ENCODE results near the gene TRPM8.

TRPM8 gene

DNA sequence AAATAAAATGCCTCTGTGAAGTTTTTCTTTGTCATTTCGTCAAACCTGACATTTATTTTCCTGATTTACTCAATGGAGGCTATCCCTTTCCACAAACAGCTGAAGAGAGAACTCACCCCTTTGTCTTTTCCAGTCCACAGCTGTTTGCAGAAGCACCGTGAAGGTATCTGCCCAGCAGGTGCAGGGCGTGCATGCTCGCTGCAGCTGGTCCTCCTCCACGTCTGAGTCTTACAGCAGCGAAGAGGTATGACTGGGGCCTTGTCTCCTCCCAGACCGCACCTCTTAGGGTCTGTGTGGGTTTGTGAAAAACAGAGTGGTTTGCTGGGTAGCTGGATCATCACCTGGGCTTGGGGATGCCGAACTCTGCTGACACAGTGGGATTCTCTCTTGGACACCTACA is 143.1 kb downstream of the TRPM8 start:
- no peaks in the 10 kb centered on the region for H4K20me1 ChIP-seq (ENCODE audit: insufficient read depth, low read length)
- no peaks in the 10 kb centered on the region for H3K9me3 ChIP-seq (ENCODE audit: insufficient read depth, low read length, severe bottlenecking)
- H3K27me3 ChIP-seq (ENCODE audit: insufficient read depth, low read length, poor library complexity), result peaks cover 7% of the 10 kb centered on the region
- no peak overlapping the region for H3K4me2 ChIP-seq (ENCODE audit: insufficient read depth, low read length)
- DNase-seq, result no peak
- H3K4me1 ChIP-seq (ENCODE audit: insufficient read depth, low read length), result no peaks in the 10 kb centered on the region
- no peak for TF ChIP-seq EZH2 (IDR thresholded peaks at IDR 0.05; ENCODE audit: borderline replicate concordance, low read depth, low read length, severe bottlenecking)
- TF ChIP-seq, protein P1, sequence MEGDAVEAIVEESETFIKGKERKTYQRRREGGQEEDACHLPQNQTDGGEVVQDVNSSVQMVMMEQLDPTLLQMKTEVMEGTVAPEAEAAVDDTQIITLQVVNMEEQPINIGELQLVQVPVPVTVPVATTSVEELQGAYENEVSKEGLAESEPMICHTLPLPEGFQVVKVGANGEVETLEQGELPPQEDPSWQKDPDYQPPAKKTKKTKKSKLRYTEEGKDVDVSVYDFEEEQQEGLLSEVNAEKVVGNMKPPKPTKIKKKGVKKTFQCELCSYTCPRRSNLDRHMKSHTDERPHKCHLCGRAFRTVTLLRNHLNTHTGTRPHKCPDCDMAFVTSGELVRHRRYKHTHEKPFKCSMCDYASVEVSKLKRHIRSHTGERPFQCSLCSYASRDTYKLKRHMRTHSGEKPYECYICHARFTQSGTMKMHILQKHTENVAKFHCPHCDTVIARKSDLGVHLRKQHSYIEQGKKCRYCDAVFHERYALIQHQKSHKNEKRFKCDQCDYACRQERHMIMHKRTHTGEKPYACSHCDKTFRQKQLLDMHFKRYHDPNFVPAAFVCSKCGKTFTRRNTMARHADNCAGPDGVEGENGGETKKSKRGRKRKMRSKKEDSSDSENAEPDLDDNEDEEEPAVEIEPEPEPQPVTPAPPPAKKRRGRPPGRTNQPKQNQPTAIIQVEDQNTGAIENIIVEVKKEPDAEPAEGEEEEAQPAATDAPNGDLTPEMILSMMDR (IDR thresholded peaks at IDR 0.05; ENCODE audit: borderline replicate concordance, extremely low read depth, low read length, poor library complexity, severe bottlenecking), result no peak
- H3K36me3 ChIP-seq (ENCODE audit: insufficient read depth, low read length), result no peaks in the 10 kb centered on the region
- H3K79me2 ChIP-seq (ENCODE audit: insufficient read depth, low read length), result no peaks in the 10 kb centered on the region
- H3K27ac ChIP-seq (ENCODE audit: low read length), result no peak overlapping the region
- no peak overlapping the region for H2AFZ ChIP-seq (ENCODE audit: low read depth, low read length)
- H3K4me3 ChIP-seq (ENCODE audit: low read depth in 1 of 2, low read length in 2 of 2), result no peak overlapping the region
- ATAC-seq (ENCODE audit: insufficient read depth, low read depth), result no peak
- H3K9ac ChIP-seq (ENCODE audit: low read depth, low read length), result no peak overlapping the region

DNA sequence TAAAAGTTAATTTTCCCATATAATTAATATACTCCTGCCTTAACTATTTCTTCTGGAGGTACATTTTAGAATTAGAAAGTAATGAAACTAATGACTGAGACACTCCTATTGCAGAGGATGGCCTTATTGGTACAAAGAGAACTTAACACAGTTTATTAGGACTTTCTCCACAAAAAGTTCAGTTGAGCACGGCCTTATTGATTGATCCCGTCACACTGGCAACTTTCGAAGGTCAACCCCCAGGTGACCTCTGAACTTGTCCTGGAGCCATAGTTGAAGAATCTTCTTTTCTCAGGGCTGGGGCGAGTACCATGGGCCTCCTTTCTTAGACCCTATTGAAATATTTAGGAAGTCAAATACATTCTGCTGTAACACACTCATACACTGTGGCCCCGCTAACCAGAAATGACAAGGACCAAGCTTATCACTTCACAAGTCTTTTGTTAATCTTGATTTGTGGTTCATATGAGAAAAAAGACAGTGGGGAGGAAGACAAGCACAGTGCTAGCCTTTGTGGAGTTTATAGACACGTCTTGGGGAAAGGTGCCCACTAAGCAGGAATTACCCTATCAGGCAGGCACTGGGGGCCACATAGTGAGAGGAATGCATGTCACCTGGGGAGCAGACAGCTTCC is 144.6 kb downstream of the TRPM8 start:
- Histone ChIP-seq H3K9ac (ENCODE audit: low read depth, low read length) (no peak overlapping the region), H3K36me3 (ENCODE audit: insufficient read depth, low read length) (no peaks in the 10 kb centered on the region), H3K4me1 (ENCODE audit: insufficient read depth, low read length) (no peaks in the 10 kb centered on the region), H3K4me2 (ENCODE audit: insufficient read depth, low read length) (no peak overlapping the region), H3K9me3 (ENCODE audit: insufficient read depth, low read length, severe bottlenecking) (no peaks in the 10 kb centered on the region), H4K20me1 (ENCODE audit: insufficient read depth, low read length) (no peaks in the 10 kb centered on the region), H3K27ac (ENCODE audit: low read length) (no peak overlapping the region), H3K4me3 (ENCODE audit: low read depth in 1 of 2, low read length in 2 of 2) (no peak overlapping the region), H2AFZ (ENCODE audit: low read depth, low read length) (no peak overlapping the region), H3K79me2 (ENCODE audit: insufficient read depth, low read length) (no peaks in the 10 kb centered on the region), H3K27me3 (ENCODE audit: insufficient read depth, low read length, poor library complexity) (peaks cover 7% of the 10 kb centered on the region)
- no peak for ATAC-seq (ENCODE audit: insufficient read depth, low read depth)
- no peak for DNase-seq
- TF ChIP-seq, protein P1 (IDR thresholded peaks at IDR 0.05; ENCODE audit: borderline replicate concordance, extremely low read depth, low read length, poor library complexity, severe bottlenecking), result no peak
- TF ChIP-seq EZH2 (IDR thresholded peaks at IDR 0.05; ENCODE audit: borderline replicate concordance, low read depth, low read length, severe bottlenecking), result no peak

DNA sequence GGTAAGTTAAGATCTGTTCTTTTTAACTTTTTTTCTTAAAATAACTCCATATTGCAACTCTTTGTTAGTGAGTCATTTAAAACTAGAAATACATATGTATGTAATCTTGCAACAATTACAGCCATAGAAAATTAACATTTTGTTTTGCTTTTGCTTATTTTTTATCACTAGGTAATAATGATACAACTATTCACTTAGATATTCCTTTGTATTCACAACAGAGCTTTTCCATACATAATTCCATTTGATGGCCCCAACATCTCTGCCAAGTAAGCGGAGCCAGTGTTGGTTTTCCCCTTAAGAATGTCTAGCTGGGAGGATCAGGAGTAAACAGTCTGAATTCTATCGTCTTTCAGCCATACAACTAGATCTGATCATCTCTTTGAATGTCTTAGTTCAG is 149.4 kb downstream of the TRPM8 start:
- H3K4me2 ChIP-seq (ENCODE audit: insufficient read depth, low read length), result no peak overlapping the region
- H2AFZ ChIP-seq (ENCODE audit: low read depth, low read length), result no peak overlapping the region
- no peak overlapping the region for H3K4me3 ChIP-seq (ENCODE audit: low read depth in 1 of 2, low read length in 2 of 2)
- ATAC-seq (ENCODE audit: insufficient read depth, low read depth) (no peak), DNase-seq (no peak)
- TF ChIP-seq EZH2 (IDR thresholded peaks at IDR 0.05; ENCODE audit: borderline replicate concordance, low read depth, low read length, severe bottlenecking), result no peak
- TF ChIP-seq, protein P1 (IDR thresholded peaks at IDR 0.05; ENCODE audit: borderline replicate concordance, extremely low read depth, low read length, poor library complexity, severe bottlenecking), result no peak
- no peaks in the 10 kb centered on the region for H3K79me2 ChIP-seq (ENCODE audit: insufficient read depth, low read length)
- no peaks in the 10 kb centered on the region for H3K4me1 ChIP-seq (ENCODE audit: insufficient read depth, low read length)
- H3K27ac ChIP-seq (ENCODE audit: low read length), result no peak overlapping the region
- H4K20me1 ChIP-seq (ENCODE audit: insufficient read depth, low read length), result no peaks in the 10 kb centered on the region
- no peak overlapping the region for H3K9ac ChIP-seq (ENCODE audit: low read depth, low read length)
- no peaks in the 10 kb centered on the region for H3K27me3 ChIP-seq (ENCODE audit: insufficient read depth, low read length, poor library complexity)
- no peaks in the 10 kb centered on the region for H3K36me3 ChIP-seq (ENCODE audit: insufficient read depth, low read length)
- peaks cover 2% of the 10 kb centered on the region for H3K9me3 ChIP-seq (ENCODE audit: insufficient read depth, low read length, severe bottlenecking)

Data from DND-41 (cell line).